HEK293 (cell line): ENCODE data around the gene LKAAEAR1.
A peak's percentile ranks its signal among the peaks of the same experiment; 100 is the strongest.

Experiments
- CTCF ChIA-PET: fragments of 350-600 bp; formaldehyde crosslinking; extraction: SDS; loops from one replicate; lab custom pipeline; 2021; ENCODE audit warnings: antibody characterized with exemption; lab: Yijun Ruan, JAX
- POLR2A ChIA-PET: fragments of 300-600 bp; formaldehyde crosslinking; extraction: SDS; loops from one replicate; lab custom pipeline; 2020; ENCODE audit warnings: antibody characterized with exemption, inconsistent platforms; lab: Yijun Ruan, JAX
- H3K27ac ChIP-seq: fragments of 200-500 bp; sonication (Bioruptor generic); 2 replicates; pipeline ENCODE4 v1.5.1; 2014; ENCODE audit warnings: low read depth, low read length, control low read depth, inconsistent platforms; ENCODE audit errors: extremely low read depth
- H3K36me3 ChIP-seq, 2 experiments: fragments of 200-500 bp in 1 of 2; sonication (Bioruptor generic) in 1 of 2; 1 replicate in 1 of 2; 2 replicates in 1 of 2; pipeline ENCODE4 v1.5.1; 2014 to 2017; ENCODE audit warnings: inconsistent platforms in 2 of 2, low read length in 2 of 2; ENCODE audit not compliant: control insufficient read depth in 2 of 2, insufficient read depth in 1 of 2
- H3K4me1 ChIP-seq: fragments of 200-500 bp; sonication (Bioruptor generic); 2 replicates; pipeline ENCODE4 v1.5.1; 2014; ENCODE audit warnings: mild to moderate bottlenecking, low read length, inconsistent platforms; ENCODE audit not compliant: control insufficient read depth, insufficient read depth
- H3K4me3 ChIP-seq: 2 replicates; pipeline ENCODE4 v1.5.1; 2011; ENCODE audit warnings: low read depth, mild to moderate bottlenecking, control low read depth, low read length, moderate library complexity
- H3K9me3 ChIP-seq: fragments of 200-500 bp; sonication (Bioruptor generic); 2 replicates; pipeline ENCODE4 v1.5.1; 2014; ENCODE audit warnings: low read depth, low read length, inconsistent platforms; ENCODE audit not compliant: control insufficient read depth, insufficient read depth
- KLF1 ChIP-seq: fragments of 450-650 bp; formaldehyde crosslinking; IDR thresholded peaks from 2 replicates; pipeline ENCODE4 v1.5.1; 2016; ENCODE audit warnings: missing biosample characterization, missing genetic modification characterization
- KLF9 ChIP-seq: fragments of 450-650 bp; formaldehyde crosslinking; IDR thresholded peaks from 2 replicates; pipeline ENCODE4 v1.5.1; 2016; ENCODE audit warnings: missing biosample characterization, missing genetic modification characterization, low read depth
- ZFP3 ChIP-seq: fragments of 450-650 bp; formaldehyde crosslinking; IDR thresholded peaks from 2 replicates; pipeline ENCODE4 v1.5.1; 2016; ENCODE audit warnings: low read depth, missing biosample characterization, missing genetic modification characterization
- ZNF174 ChIP-seq: fragments of 450-650 bp; formaldehyde crosslinking; IDR thresholded peaks from 2 replicates; pipeline ENCODE4 v1.5.0; 2017; ENCODE audit warnings: missing biosample characterization, mild to moderate bottlenecking, missing genetic modification characterization
- ZNF473 ChIP-seq: fragments of 450-650 bp; formaldehyde crosslinking; IDR thresholded peaks from 2 replicates; pipeline ENCODE4 v1.5.1; 2017; ENCODE audit warnings: missing biosample characterization, missing genetic modification characterization
- ZNF830 ChIP-seq: fragments of 450-650 bp; IDR thresholded peaks from 2 replicates; pipeline ENCODE4 v1.5.0; 2018; ENCODE audit warnings: missing biosample characterization, missing genetic modification characterization, low read depth, mild to moderate bottlenecking, moderate library complexity
- TF ChIP-seq, protein P1 (sequence below): fragments of 450-650 bp; formaldehyde crosslinking; IDR thresholded peaks from 2 replicates; pipeline ENCODE4 v1.5.1; 2016; ENCODE audit warnings: missing biosample characterization, missing genetic modification characterization
- TF ChIP-seq, protein P2 (sequence below): fragments of 450-650 bp; formaldehyde crosslinking; IDR thresholded peaks from 2 replicates; pipeline ENCODE4 v1.5.1; 2016; ENCODE audit warnings: missing biosample characterization, missing genetic modification characterization
- TF ChIP-seq, protein P3 (sequence below): fragments of 450-650 bp; formaldehyde crosslinking; IDR thresholded peaks from 2 replicates; pipeline ENCODE4 v1.5.1; 2016; ENCODE audit warnings: missing biosample characterization, missing genetic modification characterization, borderline replicate concordance

LKAAEAR1 gene

DNA sequence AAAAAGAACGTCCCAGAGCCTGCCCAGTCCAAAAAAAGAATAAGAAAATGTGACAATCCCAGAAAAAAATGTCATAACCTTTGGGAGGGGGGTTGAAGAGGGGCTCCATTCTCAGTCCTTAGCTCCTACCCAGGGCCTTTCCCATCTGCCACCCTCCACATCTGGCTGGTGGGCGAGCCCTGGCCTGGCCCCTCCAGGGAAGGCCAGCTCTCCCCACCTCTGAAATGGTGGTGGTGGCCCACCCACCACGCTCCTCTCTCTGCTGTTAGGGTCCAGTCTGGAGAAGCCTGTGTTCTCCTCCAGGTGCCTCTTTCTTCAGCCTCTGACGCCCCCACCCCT, 5.3 kb downstream of the LKAAEAR1 start:
- TF ChIP-seq, protein P1, sequence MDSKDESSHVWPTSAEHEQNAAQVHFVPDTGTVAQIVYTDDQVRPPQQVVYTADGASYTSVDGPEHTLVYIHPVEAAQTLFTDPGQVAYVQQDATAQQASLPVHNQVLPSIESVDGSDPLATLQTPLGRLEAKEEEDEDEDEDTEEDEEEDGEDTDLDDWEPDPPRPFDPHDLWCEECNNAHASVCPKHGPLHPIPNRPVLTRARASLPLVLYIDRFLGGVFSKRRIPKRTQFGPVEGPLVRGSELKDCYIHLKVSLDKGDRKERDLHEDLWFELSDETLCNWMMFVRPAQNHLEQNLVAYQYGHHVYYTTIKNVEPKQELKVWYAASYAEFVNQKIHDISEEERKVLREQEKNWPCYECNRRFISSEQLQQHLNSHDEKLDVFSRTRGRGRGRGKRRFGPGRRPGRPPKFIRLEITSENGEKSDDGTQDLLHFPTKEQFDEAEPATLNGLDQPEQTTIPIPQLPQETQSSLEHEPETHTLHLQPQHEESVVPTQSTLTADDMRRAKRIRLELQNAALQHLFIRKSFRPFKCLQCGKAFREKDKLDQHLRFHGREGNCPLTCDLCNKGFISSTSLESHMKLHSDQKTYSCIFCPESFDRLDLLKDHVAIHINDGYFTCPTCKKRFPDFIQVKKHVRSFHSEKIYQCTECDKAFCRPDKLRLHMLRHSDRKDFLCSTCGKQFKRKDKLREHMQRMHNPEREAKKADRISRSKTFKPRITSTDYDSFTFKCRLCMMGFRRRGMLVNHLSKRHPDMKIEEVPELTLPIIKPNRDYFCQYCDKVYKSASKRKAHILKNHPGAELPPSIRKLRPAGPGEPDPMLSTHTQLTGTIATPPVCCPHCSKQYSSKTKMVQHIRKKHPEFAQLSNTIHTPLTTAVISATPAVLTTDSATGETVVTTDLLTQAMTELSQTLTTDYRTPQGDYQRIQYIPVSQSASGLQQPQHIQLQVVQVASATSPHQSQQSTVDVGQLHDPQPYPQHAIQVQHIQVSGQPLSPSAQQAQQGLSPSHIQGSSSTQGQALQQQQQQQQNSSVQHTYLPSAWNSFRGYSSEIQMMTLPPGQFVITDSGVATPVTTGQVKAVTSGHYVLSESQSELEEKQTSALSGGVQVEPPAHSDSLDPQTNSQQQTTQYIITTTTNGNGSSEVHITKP (tag by site-specific recombination): peak; percentile 50
- no peak for TF ChIP-seq ZFP3 (tag by site-specific recombination)
- peaks cover 0 to 7% of the 10 kb centered on the region in 2 experiments; a peak in 1 of 3 replicates for H3K36me3 ChIP-seq
- H3K4me1 ChIP-seq: peaks cover 10% of the 10 kb centered on the region
- peak overlapping the region; percentile 51 for H3K4me3 ChIP-seq
- peak overlapping the region; percentile 68; the same call in 1 of the 2 replicates for H3K27ac ChIP-seq
- no peaks in the 10 kb centered on the region for H3K9me3 ChIP-seq
- POLR2A ChIA-PET: no interaction called here
- CTCF ChIA-PET: interaction anchor here (1.0 to 1.2 kb wide), 3 partner anchors 9 to 40 kb away, joined by 3 read pairs; no protein-coding TSS in a partner anchor

DNA sequence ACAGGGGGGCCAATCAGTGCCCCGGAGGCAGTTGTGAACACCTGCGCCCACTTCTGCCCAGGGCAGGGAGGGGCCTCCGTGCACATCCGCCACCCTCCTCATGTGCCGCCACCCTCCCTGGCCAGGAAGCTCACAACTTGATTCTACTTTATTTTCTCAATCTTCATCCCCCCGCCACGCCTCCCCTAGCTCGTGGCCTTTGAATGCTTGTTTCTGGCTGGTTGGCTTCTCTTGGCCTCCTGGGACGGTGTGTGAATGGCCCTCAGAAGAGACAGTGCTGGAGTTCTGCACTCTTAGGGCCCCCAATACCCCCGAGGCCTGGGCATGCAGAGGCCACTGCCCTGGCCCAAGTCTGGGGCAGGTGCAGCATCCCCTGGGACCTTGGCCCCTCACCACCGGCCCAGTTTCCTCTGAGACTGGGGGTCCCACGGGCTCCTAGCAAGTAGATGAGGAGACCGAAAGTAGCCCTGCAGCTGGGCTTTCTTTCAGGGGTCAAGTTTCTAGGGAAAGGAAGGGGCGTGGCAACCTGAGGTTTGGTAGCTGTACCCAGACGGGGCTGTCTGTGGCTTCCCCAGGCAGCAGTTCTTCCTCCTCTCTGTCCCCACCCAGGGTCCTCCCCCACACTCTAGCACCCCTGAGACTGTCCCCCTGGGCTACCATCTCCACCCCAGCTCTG, 6.2 kb downstream of the LKAAEAR1 start:
- peaks cover 0 to 12% of the 10 kb centered on the region in 2 experiments; a peak in 1 of 3 replicates for H3K36me3 ChIP-seq
- peaks cover 10% of the 10 kb centered on the region for H3K4me1 ChIP-seq
- ChIA-PET CTCF (interaction anchor here (1.0 to 1.2 kb wide), 2 partner anchors 8 to 97 kb away, joined by 3 to 4 read pairs; partner anchors contain the start of gene PRPF6), POLR2A (interaction anchor here (1.4 kb wide), 1 partner anchor 15 kb away, joined by 4 read pairs; no protein-coding TSS in a partner anchor)
- no peak overlapping the region for H3K27ac ChIP-seq
- no peak overlapping the region for H3K4me3 ChIP-seq
- H3K9me3 ChIP-seq: no peaks in the 10 kb centered on the region
- TF ChIP-seq, protein P2, sequence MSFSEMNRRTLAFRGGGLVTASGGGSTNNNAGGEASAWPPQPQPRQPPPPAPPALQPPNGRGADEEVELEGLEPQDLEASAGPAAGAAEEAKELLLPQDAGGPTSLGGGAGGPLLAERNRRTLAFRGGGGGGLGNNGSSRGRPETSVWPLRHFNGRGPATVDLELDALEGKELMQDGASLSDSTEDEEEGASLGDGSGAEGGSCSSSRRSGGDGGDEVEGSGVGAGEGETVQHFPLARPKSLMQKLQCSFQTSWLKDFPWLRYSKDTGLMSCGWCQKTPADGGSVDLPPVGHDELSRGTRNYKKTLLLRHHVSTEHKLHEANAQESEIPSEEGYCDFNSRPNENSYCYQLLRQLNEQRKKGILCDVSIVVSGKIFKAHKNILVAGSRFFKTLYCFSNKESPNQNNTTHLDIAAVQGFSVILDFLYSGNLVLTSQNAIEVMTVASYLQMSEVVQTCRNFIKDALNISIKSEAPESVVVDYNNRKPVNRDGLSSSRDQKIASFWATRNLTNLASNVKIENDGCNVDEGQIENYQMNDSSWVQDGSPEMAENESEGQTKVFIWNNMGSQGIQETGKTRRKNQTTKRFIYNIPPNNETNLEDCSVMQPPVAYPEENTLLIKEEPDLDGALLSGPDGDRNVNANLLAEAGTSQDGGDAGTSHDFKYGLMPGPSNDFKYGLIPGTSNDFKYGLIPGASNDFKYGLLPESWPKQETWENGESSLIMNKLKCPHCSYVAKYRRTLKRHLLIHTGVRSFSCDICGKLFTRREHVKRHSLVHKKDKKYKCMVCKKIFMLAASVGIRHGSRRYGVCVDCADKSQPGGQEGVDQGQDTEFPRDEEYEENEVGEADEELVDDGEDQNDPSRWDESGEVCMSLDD (tag by site-specific recombination): 0 out of 2 replicates have a peak, but pooled peaks have one; percentile 2
- TF ChIP-seq ZNF830 (tag by site-specific recombination): no peak
- TF ChIP-seq KLF1 (tag by site-specific recombination): peak; percentile 48; the same call in 1 of the 2 replicates
- TF ChIP-seq, protein P3, sequence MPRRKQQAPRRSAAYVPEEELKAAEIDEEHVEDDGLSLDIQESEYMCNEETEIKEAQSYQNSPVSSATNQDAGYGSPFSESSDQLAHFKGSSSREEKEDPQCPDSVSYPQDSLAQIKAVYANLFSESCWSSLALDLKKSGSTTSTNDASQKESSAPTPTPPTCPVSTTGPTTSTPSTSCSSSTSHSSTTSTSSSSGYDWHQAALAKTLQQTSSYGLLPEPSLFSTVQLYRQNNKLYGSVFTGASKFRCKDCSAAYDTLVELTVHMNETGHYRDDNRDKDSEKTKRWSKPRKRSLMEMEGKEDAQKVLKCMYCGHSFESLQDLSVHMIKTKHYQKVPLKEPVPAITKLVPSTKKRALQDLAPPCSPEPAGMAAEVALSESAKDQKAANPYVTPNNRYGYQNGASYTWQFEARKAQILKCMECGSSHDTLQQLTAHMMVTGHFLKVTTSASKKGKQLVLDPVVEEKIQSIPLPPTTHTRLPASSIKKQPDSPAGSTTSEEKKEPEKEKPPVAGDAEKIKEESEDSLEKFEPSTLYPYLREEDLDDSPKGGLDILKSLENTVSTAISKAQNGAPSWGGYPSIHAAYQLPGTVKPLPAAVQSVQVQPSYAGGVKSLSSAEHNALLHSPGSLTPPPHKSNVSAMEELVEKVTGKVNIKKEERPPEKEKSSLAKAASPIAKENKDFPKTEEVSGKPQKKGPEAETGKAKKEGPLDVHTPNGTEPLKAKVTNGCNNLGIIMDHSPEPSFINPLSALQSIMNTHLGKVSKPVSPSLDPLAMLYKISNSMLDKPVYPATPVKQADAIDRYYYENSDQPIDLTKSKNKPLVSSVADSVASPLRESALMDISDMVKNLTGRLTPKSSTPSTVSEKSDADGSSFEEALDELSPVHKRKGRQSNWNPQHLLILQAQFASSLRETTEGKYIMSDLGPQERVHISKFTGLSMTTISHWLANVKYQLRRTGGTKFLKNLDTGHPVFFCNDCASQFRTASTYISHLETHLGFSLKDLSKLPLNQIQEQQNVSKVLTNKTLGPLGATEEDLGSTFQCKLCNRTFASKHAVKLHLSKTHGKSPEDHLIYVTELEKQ (tag by site-specific recombination): no peak
- TF ChIP-seq ZNF473 (tag by site-specific recombination): no peak
- peak; percentile 60; the same call in 1 of the 2 replicates for TF ChIP-seq KLF9 (tag by site-specific recombination)
- TF ChIP-seq ZNF174 (tag by site-specific recombination): no peak
